Vagina (tissue), 2 donors: ENCODE data around the gene VDAC1.

ENCODE experiments used
- POLR2AphosphoS5 ChIP-seq, 2 donors: sonication (generic); formaldehyde crosslinking; IDR thresholded peaks; one replicate each; pipeline ENCODE4 v1.9.0; 2017; ENCODE audit warnings: antibody characterized with exemption in 2 of 2, mild to moderate bottlenecking in 2 of 2, low read depth in 1 of 2; ENCODE audit not compliant: insufficient read depth in 1 of 2
- TF ChIP-seq, protein P1 (sequence below), 3 experiments: fragments of 450-650 bp in 2 of 3; fragments of 200-600 bp in 1 of 3; sonication (generic) in 1 of 3; IDR thresholded peaks; one replicate each; pipeline ENCODE4 v1.5.1; 2017 to 2019; ENCODE audit warnings: antibody characterized with exemption in 3 of 3, mild to moderate bottlenecking in 2 of 3, moderate library complexity in 2 of 3

DNA sequence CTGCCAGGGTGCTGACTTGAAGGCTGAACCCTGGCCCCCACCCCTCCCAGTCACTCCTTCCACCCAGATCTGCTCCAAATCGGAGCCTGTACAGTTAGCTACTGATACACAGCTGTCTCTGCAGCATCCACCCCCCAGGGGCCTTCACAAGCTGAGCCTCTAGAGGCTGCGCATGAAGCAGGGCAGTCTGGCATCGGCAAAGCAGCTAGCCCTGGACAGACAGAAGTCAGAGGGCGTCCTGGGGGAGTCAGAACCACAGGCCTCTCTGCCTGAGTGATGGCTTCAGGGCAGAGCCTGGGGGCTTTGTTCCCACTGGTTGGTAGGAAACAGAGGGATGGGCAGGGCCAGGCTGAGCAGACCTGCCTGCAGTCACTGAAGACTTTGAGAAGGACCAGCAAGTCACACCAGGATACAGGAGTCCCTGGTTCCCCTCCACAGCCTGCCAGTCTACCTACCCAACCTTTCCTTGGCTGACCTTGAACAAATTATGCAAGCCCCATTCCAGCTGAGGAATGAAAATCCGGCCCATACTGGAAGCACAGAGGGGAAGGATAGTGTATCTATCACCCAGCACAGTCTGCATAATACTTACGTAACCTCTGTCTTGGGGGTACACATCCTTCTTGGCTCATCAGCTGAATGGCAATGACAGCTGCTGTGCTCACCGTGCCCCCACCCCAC is 8.8 kb downstream of the VDAC1 start:
- TF ChIP-seq POLR2AphosphoS5 (IDR thresholded peaks at IDR 0.05; ENCODE audit: insufficient read depth in 1 of 2, low read depth in 1 of 2): no peak
- TF ChIP-seq, protein P1, sequence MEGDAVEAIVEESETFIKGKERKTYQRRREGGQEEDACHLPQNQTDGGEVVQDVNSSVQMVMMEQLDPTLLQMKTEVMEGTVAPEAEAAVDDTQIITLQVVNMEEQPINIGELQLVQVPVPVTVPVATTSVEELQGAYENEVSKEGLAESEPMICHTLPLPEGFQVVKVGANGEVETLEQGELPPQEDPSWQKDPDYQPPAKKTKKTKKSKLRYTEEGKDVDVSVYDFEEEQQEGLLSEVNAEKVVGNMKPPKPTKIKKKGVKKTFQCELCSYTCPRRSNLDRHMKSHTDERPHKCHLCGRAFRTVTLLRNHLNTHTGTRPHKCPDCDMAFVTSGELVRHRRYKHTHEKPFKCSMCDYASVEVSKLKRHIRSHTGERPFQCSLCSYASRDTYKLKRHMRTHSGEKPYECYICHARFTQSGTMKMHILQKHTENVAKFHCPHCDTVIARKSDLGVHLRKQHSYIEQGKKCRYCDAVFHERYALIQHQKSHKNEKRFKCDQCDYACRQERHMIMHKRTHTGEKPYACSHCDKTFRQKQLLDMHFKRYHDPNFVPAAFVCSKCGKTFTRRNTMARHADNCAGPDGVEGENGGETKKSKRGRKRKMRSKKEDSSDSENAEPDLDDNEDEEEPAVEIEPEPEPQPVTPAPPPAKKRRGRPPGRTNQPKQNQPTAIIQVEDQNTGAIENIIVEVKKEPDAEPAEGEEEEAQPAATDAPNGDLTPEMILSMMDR (IDR thresholded peaks at IDR 0.05): no peak
